H1 (cell line): ENCODE data around the gene FHAD1. TPM values are rescaled to one million over a fixed set of nuclear protein-coding genes. Genes with fewer than 3 reads are reported as not detected.

Experiments used
- BCL11A ChIP-seq, 2 experiments: IDR thresholded peaks; one replicate each; pipeline ENCODE4 v1.6.1; 2011; ENCODE audit warnings: low read depth in 2 of 2, low read length in 2 of 2, mild to moderate bottlenecking in 2 of 2
- BRCA1 ChIP-seq: IDR thresholded peaks from 2 replicates; pipeline ENCODE4 v1.6.1; 2012; ENCODE audit warnings: low read depth, low read length, improper control_type of control experiment
- FOSL1 ChIP-seq: IDR thresholded peaks from 2 replicates; pipeline ENCODE4 v1.6.1; 2011; ENCODE audit warnings: mild to moderate bottlenecking, low read depth, low read length, moderate library complexity; ENCODE audit not compliant: insufficient read depth
- MAFK ChIP-seq: IDR thresholded peaks from 2 replicates; pipeline ENCODE4 v1.6.1; 2012; ENCODE audit warnings: low read depth, mild to moderate bottlenecking, improper control_type of control experiment, low read length
- RBBP5 ChIP-seq: IDR thresholded peaks from 2 replicates; pipeline ENCODE4 v1.7.1; 2012; ENCODE audit warnings: low read depth, mild to moderate bottlenecking, inconsistent platforms, low read length, moderate library complexity, borderline replicate concordance
- RFX5 ChIP-seq: IDR thresholded peaks from 2 replicates; pipeline ENCODE4 v1.6.1; 2011; ENCODE audit warnings: low read depth, low read length, improper control_type of control experiment, borderline replicate concordance
- RXRA ChIP-seq: IDR thresholded peaks from 2 replicates; pipeline ENCODE4 v1.6.1; 2011; ENCODE audit warnings: low read depth, mild to moderate bottlenecking, low read length, moderate library complexity; ENCODE audit not compliant: insufficient read depth
- TEAD4 ChIP-seq: IDR thresholded peaks from 2 replicates; pipeline ENCODE4 v1.6.1; 2012; ENCODE audit warnings: low read depth, low read length, inconsistent platforms, mixed read lengths
- polyA plus RNA-seq, 7 experiments: library from polyadenylated mRNA; depleted of rRNA in 3 of 7; stranded (reverse) in 5 of 7; unstranded in 2 of 7; fragments of >200 nt in 5 of 7; fragments of 200-250 nt in 2 of 7; gene quantifications; 1 replicate in 5 of 7; 2 replicates in 1 of 7; 4 replicates in 1 of 7; pipeline versions ENCODE4 v1.2.1 to v1.2.3, GENCODE V29; 2011 to 2013; ENCODE audit warnings: missing spikeins in 2 of 7, mixed read lengths in 2 of 7
- total RNA-seq: library from RNA; stranded (reverse); fragmentation: NEBNext Ultra II Directional; extraction: Animal tissue kit (Norgen Biotek cat#: 25700); gene quantifications from 2 replicates; pipeline ENCODE4 v1.2.1, GENCODE V29; 2021

The FHAD1 gene
- total and polyA plus RNA-seq, 2 of the 8 experiments (the other 6 are each of a cell fraction or from before 2014, with no cell fraction given) = 0.39 to 0.69 TPM

GRCh38 chr1:15371610-15372545, 124.9 kb downstream of the FHAD1 start (continued):
- TF ChIP-seq BRCA1 (no peak), BCL11A (IDR thresholded peaks at IDR 0.05; ENCODE audit: low read depth in 2 of 2, low read length in 2 of 2) (no peak), RFX5 (no peak), MAFK (no peak), TEAD4 (no peak), RBBP5 (no peak), FOSL1 (no peak), RXRA (no peak)
- TF ChIP-seq, all 59 proteins: peak for 0
